GM23338 (cell line): Measurements from ENCODE around the gene OTUD5. TPM values are rescaled to one million over a fixed set of nuclear protein-coding genes. Genes with fewer than 3 reads are reported as not detected.
A peak's percentile ranks its signal among the peaks of the same experiment; 100 is the strongest.

Experiments used
- ATAC-seq: fragments of 200-7000 bp; cut with Tn5 transposase; 3 replicates; pipeline ENCODE4 v1.9.1; 2020
- DNase-seq: peaks from one replicate; pipeline ENCODE4 v3.0.0-alpha.2; 2015; ENCODE audit warnings: low spot score
- H2AFZ ChIP-seq: fragments of 200-600 bp; sonication (generic); 2 replicates; pipeline ENCODE4 v1.8.0; 2016; ENCODE audit warnings: antibody characterized with exemption, mild to moderate bottlenecking, moderate library complexity
- H3F3A ChIP-seq: fragments of 200-600 bp; sonication (generic); replicated peaks from 2 replicates; pipeline ENCODE4 v1.8.0; 2017; ENCODE audit warnings: antibody characterized with exemption, mixed run types, low read depth
- H3K27ac ChIP-seq: fragments of 200-600 bp; sonication (generic); 2 replicates; pipeline ENCODE4 v1.6.1; 2016; ENCODE audit warnings: low read depth
- H3K27me3 ChIP-seq: fragments of 200-600 bp; sonication (generic); 2 replicates; pipeline ENCODE4 v1.8.0; 2016; ENCODE audit warnings: mild to moderate bottlenecking, mixed run types, moderate library complexity; ENCODE audit not compliant: insufficient read depth
- H3K36me3 ChIP-seq: fragments of 200-600 bp; sonication (generic); 2 replicates; pipeline ENCODE4 v1.8.0; 2016; ENCODE audit warnings: mild to moderate bottlenecking; ENCODE audit not compliant: insufficient read depth
- H3K4me1 ChIP-seq: fragments of 200-600 bp; sonication (generic); 2 replicates; pipeline ENCODE4 v1.8.0; 2016; ENCODE audit warnings: mild to moderate bottlenecking, moderate library complexity; ENCODE audit not compliant: insufficient read depth
- H3K4me2 ChIP-seq: fragments of 200-600 bp; sonication (generic); 2 replicates; pipeline ENCODE4 v1.7.1; 2017; ENCODE audit warnings: mixed run types
- H3K4me3 ChIP-seq: fragments of 200-600 bp; sonication (generic); 2 replicates; pipeline ENCODE4 v1.6.1; 2016; ENCODE audit warnings: mixed run types
- H3K79me2 ChIP-seq: fragments of 200-600 bp; sonication (generic); replicated peaks from 2 replicates; pipeline ENCODE4 v1.8.0; 2017; ENCODE audit warnings: mild to moderate bottlenecking; ENCODE audit not compliant: insufficient read depth
- H3K9me2 ChIP-seq: fragments of 200-600 bp; sonication (generic); 2 replicates; pipeline ENCODE4 v1.8.0; 2017; ENCODE audit not compliant: insufficient read depth
- H4K20me1 ChIP-seq: fragments of 200-600 bp; sonication (generic); replicated peaks from 2 replicates; pipeline ENCODE4 v1.8.0; 2017; ENCODE audit warnings: mild to moderate bottlenecking; ENCODE audit not compliant: insufficient read depth
- H3K27ac Mint-ChIP-seq: 2 replicates; pipeline ENCODE4 v1.8.0; 2020; ENCODE audit warnings: inconsistent platforms, mild to moderate bottlenecking, moderate library complexity, mixed read lengths
- H3K27me3 Mint-ChIP-seq: 3 replicates; pipeline ENCODE4 v1.8.0; 2022; ENCODE audit warnings: low read depth, mild to moderate bottlenecking, moderate library complexity, mixed read lengths, inconsistent platforms; ENCODE audit not compliant: insufficient read depth, poor library complexity
- H3K36me3 Mint-ChIP-seq: 3 replicates; pipeline ENCODE4 v1.8.0; 2021; ENCODE audit warnings: low read depth, mild to moderate bottlenecking, inconsistent platforms, moderate library complexity, mixed read lengths
- H3K4me1 Mint-ChIP-seq: 3 replicates; pipeline ENCODE4 v1.8.0; 2020; ENCODE audit warnings: mild to moderate bottlenecking, inconsistent platforms, mixed read lengths
- H3K4me3 Mint-ChIP-seq: 3 replicates; pipeline ENCODE4 v1.8.0; 2021; ENCODE audit warnings: moderate library complexity, mild to moderate bottlenecking, inconsistent platforms, mixed read lengths
- H3K9me3 Mint-ChIP-seq: 3 replicates; pipeline ENCODE4 v1.8.0; 2020; ENCODE audit warnings: moderate library complexity, mild to moderate bottlenecking, inconsistent platforms, mixed read lengths
- CREB1 ChIP-seq: fragments of 250-450 bp; sonication (Bioruptor Pico); IDR thresholded peaks from 2 replicates; pipeline ENCODE4 v1.5.0; 2020; ENCODE audit warnings: low read depth, mild to moderate bottlenecking, moderate library complexity
- CTCF ChIP-seq, 2 experiments: fragments of 200-600 bp in 1 of 2; sonication (generic) in 1 of 2; conservative IDR thresholded peaks; 2 replicates each; pipeline versions ENCODE4 v1.5.1 to v1.6.1; 2016 to 2017; ENCODE audit warnings: antibody characterized with exemption in 2 of 2, low read depth in 2 of 2, mild to moderate bottlenecking in 2 of 2, moderate library complexity in 1 of 2
- ETS1 ChIP-seq: IDR thresholded peaks from 2 replicates; pipeline ENCODE4 v1.6.1; 2016; ENCODE audit warnings: antibody characterized with exemption
- EZH2 ChIP-seq: fragments of 200-600 bp; sonication (generic); IDR thresholded peaks from one replicate; pipeline ENCODE4 v1.8.0; 2017; ENCODE audit warnings: antibody characterized with exemption, mild to moderate bottlenecking, low read depth; ENCODE audit not compliant: unreplicated experiment
- EZH2phosphoT487 ChIP-seq: fragments of 200-600 bp; sonication (generic); IDR thresholded peaks from one replicate; pipeline ENCODE4 v1.8.1; 2018; ENCODE audit warnings: antibody characterized with exemption; ENCODE audit not compliant: unreplicated experiment
- JUNB ChIP-seq: IDR thresholded peaks from one replicate; pipeline ENCODE4 v1.6.1; 2016; ENCODE audit warnings: antibody characterized with exemption; ENCODE audit not compliant: unreplicated experiment
- NANOG ChIP-seq: IDR thresholded peaks from 2 replicates; pipeline ENCODE4 v1.6.1; 2016; ENCODE audit warnings: antibody characterized with exemption, borderline replicate concordance
- POLR2AphosphoS5 ChIP-seq: IDR thresholded peaks from 2 replicates; pipeline ENCODE4 v1.6.1; 2016; ENCODE audit warnings: antibody characterized with exemption, low read depth
- REST ChIP-seq: IDR thresholded peaks from one replicate; pipeline ENCODE4 v1.6.1; 2018; ENCODE audit warnings: antibody characterized with exemption; ENCODE audit not compliant: unreplicated experiment
- STAT1 ChIP-seq: IDR thresholded peaks from one replicate; pipeline ENCODE4 v1.6.1; 2016; ENCODE audit warnings: antibody characterized with exemption; ENCODE audit not compliant: unreplicated experiment
- ZNF114 ChIP-seq: fragments of 250-450 bp; sonication (Bioruptor Pico); IDR thresholded peaks from 2 replicates; pipeline ENCODE4 v1.5.0; 2020; ENCODE audit warnings: mild to moderate bottlenecking, moderate library complexity
- ZNF331 ChIP-seq: fragments of 250-450 bp; sonication (Bioruptor Pico); IDR thresholded peaks from 2 replicates; pipeline ENCODE4 v1.5.0; 2020; ENCODE audit warnings: low read depth, mild to moderate bottlenecking, moderate library complexity
- ZNF462 ChIP-seq: fragments of 250-450 bp; sonication (Bioruptor Pico); IDR thresholded peaks from 2 replicates; pipeline ENCODE4 v1.5.0; 2020; ENCODE audit warnings: mild to moderate bottlenecking, moderate library complexity
- polyA plus RNA-seq: library from polyadenylated mRNA; unstranded; fragments of >200 nt; fragmentation: Nextera tagmentation; extraction: Ambion mirVana; gene quantifications from 2 replicates; pipeline ENCODE4 v1.2.1, GENCODE V29; 2016
- total RNA-seq: library from RNA; depleted of rRNA; stranded (reverse); fragments of >200 nt; shearing (Covaris generic); gene quantifications from 2 replicates; pipeline ENCODE4 v1.2.3, GENCODE V29; 2014

Gene OTUD5
- total and polyA plus RNA-seq, 2 experiments from 2014 or later = 23.5 to 56.5 TPM

- peaks cover 4% of the 10 kb centered on the region; the same call in 2 of the 3 replicates for H3K9me3 Mint-ChIP-seq
- H3K9me2 ChIP-seq = no peaks in the 10 kb centered on the region
- H3K4me3 Mint-ChIP-seq = peak overlapping the region; percentile 93
- no peak overlapping the region; the same call in 1 of the 2 replicates for H3K27ac ChIP-seq
- peaks cover 18% of the 10 kb centered on the region for H3K27me3 Mint-ChIP-seq
- peaks cover 41% of the 10 kb centered on the region for H3K36me3 Mint-ChIP-seq
- H3K79me2 ChIP-seq = peaks cover 26% of the 10 kb centered on the region
- peak overlapping the region; percentile 82 for H3K4me2 ChIP-seq
- no peaks in the 10 kb centered on the region for H3K27me3 ChIP-seq
- DNase-seq = no peak
- peaks cover 33% of the 10 kb centered on the region for H3F3A ChIP-seq
- peaks cover 25% of the 10 kb centered on the region; the same call in 1 of the 2 replicates for H3K36me3 ChIP-seq
- H4K20me1 ChIP-seq = peaks cover 7% of the 10 kb centered on the region
- no peak overlapping the region for H2AFZ ChIP-seq
- ATAC-seq = peak; percentile 1; the same call in 2 of the 3 replicates
- H3K4me1 Mint-ChIP-seq = peaks cover 32% of the 10 kb centered on the region
- H3K27ac Mint-ChIP-seq = peak overlapping the region; percentile 94
- H3K4me1 ChIP-seq = peaks cover 14% of the 10 kb centered on the region; the same call in 1 of the 2 replicates
- H3K4me3 ChIP-seq = peak overlapping the region; percentile 71
- no peak for TF ChIP-seq REST
- TF ChIP-seq CTCF (conservative IDR thresholded peaks at IDR 0.05; ENCODE audit: low read depth in 2 of 2) = no peak
- no peak for TF ChIP-seq JUNB
- no peak for TF ChIP-seq POLR2AphosphoS5
- no peak for TF ChIP-seq ZNF462 (CRISPR knock-in tag)
- TF ChIP-seq NANOG = no peak
- no peak for TF ChIP-seq EZH2
- TF ChIP-seq CREB1 (CRISPR knock-in tag) = no peak
- no peak for TF ChIP-seq ETS1
- no peak for TF ChIP-seq EZH2phosphoT487
- no peak for TF ChIP-seq STAT1
- no peak for TF ChIP-seq ZNF114
- TF ChIP-seq ZNF331 (CRISPR knock-in tag) = no peak
Observed at GRCh38 chrX:48910926-48911411, 46.4 kb downstream of the OTUD5 start.
